Measurements from ENCODE around the gene MAPK11.

DNA sequence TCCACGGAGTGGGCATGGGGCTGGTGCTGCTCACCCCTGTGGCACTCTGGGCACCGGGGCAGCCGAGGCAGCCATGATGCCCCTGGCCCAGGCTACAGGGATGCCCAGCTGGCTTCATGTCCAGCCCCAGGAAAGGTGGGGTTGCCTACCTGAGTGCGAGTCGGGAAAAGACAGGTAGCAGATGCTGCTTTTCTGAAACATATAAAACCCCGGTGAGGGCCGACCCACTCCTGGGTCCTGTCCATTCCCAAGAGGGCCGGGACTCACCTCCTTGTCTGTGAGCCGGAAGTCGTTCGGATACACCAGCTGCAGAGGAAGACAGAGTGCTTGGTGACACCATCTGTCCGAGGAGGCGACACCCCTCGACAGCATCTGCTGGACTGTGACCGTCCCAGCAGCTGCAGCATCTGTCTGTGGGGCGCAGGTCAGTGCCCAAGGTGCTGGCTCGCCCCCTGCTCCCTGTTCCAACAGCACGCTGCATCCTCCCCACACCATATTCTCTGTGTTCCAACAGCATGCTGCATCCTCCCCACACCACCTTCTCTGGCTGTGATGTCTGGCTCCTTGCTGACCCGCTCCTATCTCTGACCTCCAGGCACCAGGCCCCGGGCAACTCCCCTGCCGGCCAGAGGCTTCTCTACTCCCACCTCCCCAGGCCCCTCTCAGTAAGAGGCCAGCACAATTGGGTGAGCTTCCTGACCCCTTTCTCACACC lies 48.7 kb upstream of the MAPK11 start:
- TF ChIP-seq, protein P1, sequence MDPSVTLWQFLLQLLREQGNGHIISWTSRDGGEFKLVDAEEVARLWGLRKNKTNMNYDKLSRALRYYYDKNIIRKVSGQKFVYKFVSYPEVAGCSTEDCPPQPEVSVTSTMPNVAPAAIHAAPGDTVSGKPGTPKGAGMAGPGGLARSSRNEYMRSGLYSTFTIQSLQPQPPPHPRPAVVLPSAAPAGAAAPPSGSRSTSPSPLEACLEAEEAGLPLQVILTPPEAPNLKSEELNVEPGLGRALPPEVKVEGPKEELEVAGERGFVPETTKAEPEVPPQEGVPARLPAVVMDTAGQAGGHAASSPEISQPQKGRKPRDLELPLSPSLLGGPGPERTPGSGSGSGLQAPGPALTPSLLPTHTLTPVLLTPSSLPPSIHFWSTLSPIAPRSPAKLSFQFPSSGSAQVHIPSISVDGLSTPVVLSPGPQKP (IDR thresholded peaks at IDR 0.05; ENCODE audit: low read depth, low read length): no peak
- TF ChIP-seq SMARCA5 (IDR thresholded peaks at IDR 0.05) (no peak), ZBED1 (IDR thresholded peaks at IDR 0.05; ENCODE audit: borderline replicate concordance) (no peak), JUNB (IDR thresholded peaks at IDR 0.05) (no peak)

All from GM12878 (cell line).